ENCODE measurements around the gene COPA. TPM values are rescaled to one million over a fixed set of nuclear protein-coding genes. Genes with fewer than 3 reads are reported as not detected.

COPA gene
- total RNA-seq, 1 donor from 2014 or later = 164 TPM

GRCh38 chr1:160363010-160363409 lies 20.0 kb upstream of the COPA start:
- no peak for DNase-seq (ENCODE audit: low spot score)

- DNase-seq (ENCODE audit: low spot score) = no peak
Observed at GRCh38 chr1:160362168-160362957, 19.3 kb upstream of the COPA start.

GRCh38 chr1:160361814-160362167 lies 18.7 kb upstream of the COPA start:
- DNase-seq (ENCODE audit: low spot score) = no peak

GRCh38 chr1:160361199-160361598 lies 18.1 kb upstream of the COPA start:
- DNase-seq (ENCODE audit: low spot score) = no peak

- DNase-seq (ENCODE audit: low spot score) = no peak
Observed at GRCh38 chr1:160360227-160360695, 17.2 kb upstream of the COPA start.

- no peak for DNase-seq (ENCODE audit: low spot score)
Observed at GRCh38 chr1:160359559-160360226, 16.6 kb upstream of the COPA start.

GRCh38 chr1:160358073-160358472 lies 15.0 kb upstream of the COPA start:
- DNase-seq (ENCODE audit: low spot score) = no peak

- DNase-seq (ENCODE audit: low spot score) = no peak
Observed at GRCh38 chr1:160357286-160358002, 14.4 kb upstream of the COPA start.

GRCh38 chr1:160354388-160354985 lies 11.4 kb upstream of the COPA start:
- DNase-seq (ENCODE audit: low spot score) = no peak

- no peak for DNase-seq (ENCODE audit: low spot score)
Observed at GRCh38 chr1:160353223-160353622, 10.2 kb upstream of the COPA start.

- DNase-seq (ENCODE audit: low spot score) = no peak
Observed at GRCh38 chr1:160352555-160352954, 9.5 kb upstream of the COPA start.

GRCh38 chr1:160351629-160352028 lies 8.6 kb upstream of the COPA start:
- no peak for DNase-seq (ENCODE audit: low spot score)

- no peak for DNase-seq (ENCODE audit: low spot score)
Observed at GRCh38 chr1:160346958-160347357, 3.9 kb upstream of the COPA start.

- no peak for DNase-seq (ENCODE audit: low spot score)
Observed at GRCh38 chr1:160346463-160346862, 3.4 kb upstream of the COPA start.

GRCh38 chr1:160344936-160345335 lies 1.9 kb upstream of the COPA start:
- no peak for DNase-seq (ENCODE audit: low spot score)

GRCh38 chr1:160344241-160344640 lies 1.2 kb upstream of the COPA start:
- no peak for DNase-seq (ENCODE audit: low spot score)

GRCh38 chr1:160342526-160342925 lies 524 bp downstream of the COPA start:
- DNase-seq (ENCODE audit: low spot score) = no peak

- DNase-seq (ENCODE audit: low spot score) = no peak
Observed at GRCh38 chr1:160340866-160341265, 2.2 kb downstream of the COPA start.

GRCh38 chr1:160340146-160340545 lies 2.9 kb downstream of the COPA start:
- DNase-seq (ENCODE audit: low spot score) = no peak

- DNase-seq (ENCODE audit: low spot score) = no peak
Observed at GRCh38 chr1:160338580-160338979, 4.5 kb downstream of the COPA start.

GRCh38 chr1:160332516-160332915 lies 10.5 kb downstream of the COPA start:
- DNase-seq (ENCODE audit: low spot score) = no peak

- no peak for DNase-seq (ENCODE audit: low spot score)
Observed at GRCh38 chr1:160330119-160330518, 12.9 kb downstream of the COPA start.
